HEK293 (cell line): ENCODE data around the gene GNAS-AS1.

Experiments used
- CTCF ChIA-PET: fragments of 350-600 bp; formaldehyde crosslinking; extraction: SDS; loops from one replicate; lab custom pipeline; 2021; ENCODE audit warnings: antibody characterized with exemption; lab: Yijun Ruan, JAX
- POLR2A ChIA-PET: fragments of 300-600 bp; formaldehyde crosslinking; extraction: SDS; loops from one replicate; lab custom pipeline; 2020; ENCODE audit warnings: antibody characterized with exemption, inconsistent platforms; lab: Yijun Ruan, JAX
- H3K27ac ChIP-seq: fragments of 200-500 bp; sonication (Bioruptor generic); 2 replicates; pipeline ENCODE4 v1.5.1; 2014; ENCODE audit warnings: low read depth, low read length, control low read depth, inconsistent platforms; ENCODE audit errors: extremely low read depth
- H3K36me3 ChIP-seq, 2 experiments: fragments of 200-500 bp in 1 of 2; sonication (Bioruptor generic) in 1 of 2; 1 replicate in 1 of 2; 2 replicates in 1 of 2; pipeline ENCODE4 v1.5.1; 2014 to 2017; ENCODE audit warnings: inconsistent platforms in 2 of 2, low read length in 2 of 2; ENCODE audit not compliant: control insufficient read depth in 2 of 2, insufficient read depth in 1 of 2
- H3K4me1 ChIP-seq: fragments of 200-500 bp; sonication (Bioruptor generic); 2 replicates; pipeline ENCODE4 v1.5.1; 2014; ENCODE audit warnings: mild to moderate bottlenecking, low read length, inconsistent platforms; ENCODE audit not compliant: control insufficient read depth, insufficient read depth
- H3K4me3 ChIP-seq: 2 replicates; pipeline ENCODE4 v1.5.1; 2011; ENCODE audit warnings: low read depth, mild to moderate bottlenecking, control low read depth, low read length, moderate library complexity
- H3K9me3 ChIP-seq: fragments of 200-500 bp; sonication (Bioruptor generic); 2 replicates; pipeline ENCODE4 v1.5.1; 2014; ENCODE audit warnings: low read depth, low read length, inconsistent platforms; ENCODE audit not compliant: control insufficient read depth, insufficient read depth
- EGR2 ChIP-seq: fragments of 450-650 bp; formaldehyde crosslinking; IDR thresholded peaks from 2 replicates; pipeline ENCODE4 v1.5.1; 2016; ENCODE audit warnings: low read depth, missing biosample characterization, missing genetic modification characterization
- ELK4 ChIP-seq: IDR thresholded peaks from 2 replicates; pipeline ENCODE4 v1.6.1; 2011; ENCODE audit warnings: mild to moderate bottlenecking, low read depth, low read length, borderline replicate concordance
- GLI4 ChIP-seq: fragments of 450-650 bp; formaldehyde crosslinking; IDR thresholded peaks from 2 replicates; pipeline ENCODE4 v1.5.1; 2016; ENCODE audit warnings: missing biosample characterization, missing genetic modification characterization
- SP7 ChIP-seq: fragments of 450-650 bp; formaldehyde crosslinking; IDR thresholded peaks from 2 replicates; pipeline ENCODE4 v1.5.1; 2016; ENCODE audit warnings: missing biosample characterization, missing genetic modification characterization
- YY2 ChIP-seq: fragments of 450-650 bp; formaldehyde crosslinking; IDR thresholded peaks from 2 replicates; pipeline ENCODE4 v1.5.1; 2016; ENCODE audit warnings: missing biosample characterization, missing genetic modification characterization
- ZBTB48 ChIP-seq: fragments of 450-650 bp; formaldehyde crosslinking; IDR thresholded peaks from 2 replicates; pipeline ENCODE4 v1.5.1; 2016; ENCODE audit warnings: missing biosample characterization, missing genetic modification characterization
- ZBTB7A ChIP-seq: fragments of 450-650 bp; formaldehyde crosslinking; IDR thresholded peaks from 2 replicates; pipeline ENCODE4 v1.5.1; 2016; ENCODE audit warnings: low read depth, missing biosample characterization, missing genetic modification characterization
- ZFP41 ChIP-seq: fragments of 450-650 bp; formaldehyde crosslinking; IDR thresholded peaks from 2 replicates; pipeline ENCODE4 v1.5.1; 2016; ENCODE audit warnings: missing biosample characterization, missing genetic modification characterization, borderline replicate concordance
- ZIC2 ChIP-seq: fragments of 450-650 bp; formaldehyde crosslinking; IDR thresholded peaks from 2 replicates; pipeline ENCODE4 v1.5.1; 2016; ENCODE audit warnings: missing biosample characterization, missing genetic modification characterization
- ZNF121 ChIP-seq: fragments of 450-650 bp; formaldehyde crosslinking; IDR thresholded peaks from 2 replicates; pipeline ENCODE4 v1.5.1; 2016; ENCODE audit warnings: missing biosample characterization, missing genetic modification characterization
- ZNF174 ChIP-seq: fragments of 450-650 bp; formaldehyde crosslinking; IDR thresholded peaks from 2 replicates; pipeline ENCODE4 v1.5.0; 2017; ENCODE audit warnings: missing biosample characterization, mild to moderate bottlenecking, missing genetic modification characterization
- ZNF302 ChIP-seq: fragments of 450-650 bp; formaldehyde crosslinking; IDR thresholded peaks from 2 replicates; pipeline ENCODE4 v1.5.1; 2016; ENCODE audit warnings: missing biosample characterization, missing genetic modification characterization, low read depth
- ZNF433 ChIP-seq: fragments of 450-650 bp; formaldehyde crosslinking; IDR thresholded peaks from 2 replicates; pipeline ENCODE4 v1.5.1; 2016; ENCODE audit warnings: missing biosample characterization, missing genetic modification characterization, low read depth
- ZNF514 ChIP-seq: fragments of 450-650 bp; formaldehyde crosslinking; IDR thresholded peaks from 2 replicates; pipeline ENCODE4 v1.5.1; 2016; ENCODE audit warnings: missing biosample characterization, missing genetic modification characterization
- ZNF529 ChIP-seq: fragments of 450-650 bp; formaldehyde crosslinking; IDR thresholded peaks from 2 replicates; pipeline ENCODE4 v1.5.1; 2017; ENCODE audit warnings: missing genetic modification characterization, missing biosample characterization; ENCODE audit not compliant: insufficient replicate concordance
- ZNF76 ChIP-seq: fragments of 450-650 bp; formaldehyde crosslinking; IDR thresholded peaks from 2 replicates; pipeline ENCODE4; 2016; ENCODE audit warnings: low read depth, missing biosample characterization, missing genetic modification characterization, borderline replicate concordance
- ZNF768 ChIP-seq: fragments of 450-650 bp; formaldehyde crosslinking; IDR thresholded peaks from 2 replicates; pipeline ENCODE4 v1.5.1; 2018; ENCODE audit warnings: missing biosample characterization, mild to moderate bottlenecking, missing genetic modification characterization
- ZNF777 ChIP-seq: fragments of 450-650 bp; formaldehyde crosslinking; IDR thresholded peaks from 2 replicates; pipeline ENCODE4 v1.5.1; 2017; ENCODE audit warnings: missing biosample characterization, missing genetic modification characterization, borderline replicate concordance
- ZSCAN30 ChIP-seq: fragments of 450-650 bp; IDR thresholded peaks from 2 replicates; pipeline ENCODE4 v1.5.1; 2018; ENCODE audit warnings: missing biosample characterization, mild to moderate bottlenecking, missing genetic modification characterization, moderate library complexity
- TF ChIP-seq, protein P1 (sequence below): fragments of 450-650 bp; formaldehyde crosslinking; IDR thresholded peaks from 2 replicates; pipeline ENCODE4 v1.5.1; 2016; ENCODE audit warnings: missing biosample characterization, missing genetic modification characterization
- TF ChIP-seq, protein P2 (sequence below): fragments of 450-650 bp; formaldehyde crosslinking; IDR thresholded peaks from 2 replicates; pipeline ENCODE4 v1.5.1; 2016; ENCODE audit warnings: missing biosample characterization, missing genetic modification characterization

The GNAS-AS1 gene

GRCh38 chr20:58818586-58819285 lies 32.0 kb downstream of the GNAS-AS1 start:
- TF ChIP-seq EGR2 (tag by site-specific recombination) (peak; percentile 35; the same call in 1 of the 2 replicates), YY2 (tag by site-specific recombination) (no peak)
- Histone ChIP-seq H3K36me3 (peaks cover 0 to 72% of the 10 kb centered on the region in 2 experiments; a peak in 1 of 3 replicates), H3K4me1 (no peaks in the 10 kb centered on the region), H3K9me3 (no peaks in the 10 kb centered on the region), H3K4me3 (no peak overlapping the region), H3K27ac (no peak overlapping the region)
- CTCF ChIA-PET, result interaction anchor here (0.6 kb wide), 1 partner anchor 753 kb away, joined by 3 read pairs; no protein-coding TSS in a partner anchor
- POLR2A ChIA-PET, result no interaction called here

GRCh38 chr20:58817748-58818147 lies 33.0 kb downstream of the GNAS-AS1 start:
- POLR2A ChIA-PET, result no interaction called here
- H3K4me1 ChIP-seq, result no peaks in the 10 kb centered on the region
- no peak overlapping the region for H3K27ac ChIP-seq
- no peak overlapping the region for H3K4me3 ChIP-seq
- CTCF ChIA-PET, result no interaction called here
- no peak for TF ChIP-seq ZSCAN30 (tag by site-specific recombination)
- TF ChIP-seq SP7 (tag by site-specific recombination), result no peak
- TF ChIP-seq ZNF76 (tag by site-specific recombination), result no peak
- TF ChIP-seq ZBTB7A (tag by site-specific recombination), result no peak
- TF ChIP-seq ZNF514 (tag by site-specific recombination), result no peak
- no peak for TF ChIP-seq ZFP41 (tag by site-specific recombination)
- TF ChIP-seq ZNF174 (tag by site-specific recombination), result no peak
- TF ChIP-seq ZBTB48 (tag by site-specific recombination), result no peak
- peaks cover 0 to 62% of the 10 kb centered on the region in 2 experiments; a peak in 1 of 3 replicates for H3K36me3 ChIP-seq
- no peaks in the 10 kb centered on the region for H3K9me3 ChIP-seq

DNA sequence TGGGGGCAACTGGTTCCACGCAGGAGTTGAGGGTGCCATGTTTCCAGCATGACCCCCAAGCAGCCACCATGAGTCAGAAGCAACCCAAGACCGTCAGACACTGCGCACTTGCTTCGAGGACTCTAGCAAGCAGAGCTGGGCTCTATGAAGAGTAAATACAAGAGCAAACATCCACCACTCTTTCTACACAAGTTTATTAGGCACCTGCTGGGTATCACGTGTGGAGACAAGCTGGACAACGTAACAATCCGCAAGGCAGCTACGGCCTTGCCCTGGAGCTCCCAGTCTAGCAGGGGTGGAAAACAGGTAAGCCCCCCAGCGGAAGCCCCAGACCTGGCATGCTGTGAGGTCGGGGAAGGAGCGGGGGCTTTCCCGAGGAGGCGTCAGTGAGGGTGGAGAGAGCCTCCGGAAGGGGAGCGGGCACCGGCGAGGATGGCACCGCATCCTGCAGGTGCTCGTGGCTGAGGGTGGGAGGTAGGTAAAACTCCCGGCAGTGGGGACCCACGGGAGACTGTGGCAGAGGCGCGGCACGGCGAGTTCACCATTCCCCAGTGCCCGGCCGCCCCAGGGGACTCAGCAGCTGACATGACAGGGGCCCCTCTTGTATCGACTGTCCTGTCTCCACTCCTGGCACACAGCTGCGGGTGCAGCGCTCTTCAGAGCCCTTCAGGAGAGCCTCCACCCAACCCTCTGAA lies 33.6 kb downstream of the GNAS-AS1 start:
- ChIA-PET CTCF (no interaction called here), POLR2A (interaction anchor here (0.5 kb wide), 1 partner anchor 582 kb away, joined by 3 read pairs; no protein-coding TSS in a partner anchor)
- Histone ChIP-seq H3K36me3 (peaks cover 0 to 56% of the 10 kb centered on the region in 2 experiments; a peak in 1 of 3 replicates), H3K4me3 (no peak overlapping the region), H3K4me1 (no peaks in the 10 kb centered on the region), H3K9me3 (no peaks in the 10 kb centered on the region), H3K27ac (no peak overlapping the region)
- TF ChIP-seq, protein P1, sequence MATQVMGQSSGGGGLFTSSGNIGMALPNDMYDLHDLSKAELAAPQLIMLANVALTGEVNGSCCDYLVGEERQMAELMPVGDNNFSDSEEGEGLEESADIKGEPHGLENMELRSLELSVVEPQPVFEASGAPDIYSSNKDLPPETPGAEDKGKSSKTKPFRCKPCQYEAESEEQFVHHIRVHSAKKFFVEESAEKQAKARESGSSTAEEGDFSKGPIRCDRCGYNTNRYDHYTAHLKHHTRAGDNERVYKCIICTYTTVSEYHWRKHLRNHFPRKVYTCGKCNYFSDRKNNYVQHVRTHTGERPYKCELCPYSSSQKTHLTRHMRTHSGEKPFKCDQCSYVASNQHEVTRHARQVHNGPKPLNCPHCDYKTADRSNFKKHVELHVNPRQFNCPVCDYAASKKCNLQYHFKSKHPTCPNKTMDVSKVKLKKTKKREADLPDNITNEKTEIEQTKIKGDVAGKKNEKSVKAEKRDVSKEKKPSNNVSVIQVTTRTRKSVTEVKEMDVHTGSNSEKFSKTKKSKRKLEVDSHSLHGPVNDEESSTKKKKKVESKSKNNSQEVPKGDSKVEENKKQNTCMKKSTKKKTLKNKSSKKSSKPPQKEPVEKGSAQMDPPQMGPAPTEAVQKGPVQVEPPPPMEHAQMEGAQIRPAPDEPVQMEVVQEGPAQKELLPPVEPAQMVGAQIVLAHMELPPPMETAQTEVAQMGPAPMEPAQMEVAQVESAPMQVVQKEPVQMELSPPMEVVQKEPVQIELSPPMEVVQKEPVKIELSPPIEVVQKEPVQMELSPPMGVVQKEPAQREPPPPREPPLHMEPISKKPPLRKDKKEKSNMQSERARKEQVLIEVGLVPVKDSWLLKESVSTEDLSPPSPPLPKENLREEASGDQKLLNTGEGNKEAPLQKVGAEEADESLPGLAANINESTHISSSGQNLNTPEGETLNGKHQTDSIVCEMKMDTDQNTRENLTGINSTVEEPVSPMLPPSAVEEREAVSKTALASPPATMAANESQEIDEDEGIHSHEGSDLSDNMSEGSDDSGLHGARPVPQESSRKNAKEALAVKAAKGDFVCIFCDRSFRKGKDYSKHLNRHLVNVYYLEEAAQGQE (tag by site-specific recombination), result no peak

DNA sequence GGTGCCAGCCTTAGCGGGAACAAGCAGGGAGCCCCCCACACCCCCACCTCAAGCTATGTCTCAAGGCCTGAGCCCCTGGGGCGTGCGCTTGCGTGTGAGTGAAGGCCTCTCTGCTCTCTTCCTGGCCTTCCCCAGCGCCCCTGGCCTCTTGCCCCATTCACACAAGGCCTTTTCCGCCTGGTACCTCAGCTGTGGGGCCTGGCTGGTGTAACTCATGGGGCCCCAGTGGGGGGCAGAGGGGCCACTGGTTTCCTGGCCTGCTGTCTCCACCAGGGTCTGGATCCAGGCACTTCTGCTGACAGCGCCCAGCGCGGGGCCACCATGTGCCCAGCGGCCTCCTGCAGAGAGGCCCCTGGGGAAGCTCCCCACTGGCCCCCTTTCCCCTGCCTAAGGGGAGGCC lies 34.7 kb downstream of the GNAS-AS1 start:
- Histone ChIP-seq H3K4me3 (no peak overlapping the region), H3K9me3 (no peaks in the 10 kb centered on the region), H3K4me1 (no peaks in the 10 kb centered on the region), H3K36me3 (peaks cover 0 to 45% of the 10 kb centered on the region in 2 experiments; a peak in 1 of 3 replicates), H3K27ac (no peak overlapping the region)
- CTCF ChIA-PET, result interaction anchor here (0.6 kb wide), 1 partner anchor 54 kb away, joined by 5 read pairs; no protein-coding TSS in a partner anchor
- POLR2A ChIA-PET, result no interaction called here
- no peak for TF ChIP-seq ZNF768
- TF ChIP-seq ZNF777, result no peak
- no peak for TF ChIP-seq ZNF433 (tag by site-specific recombination)
- TF ChIP-seq ZNF529 (tag by site-specific recombination), result no peak
- no peak for TF ChIP-seq ZIC2
- TF ChIP-seq, protein P2, sequence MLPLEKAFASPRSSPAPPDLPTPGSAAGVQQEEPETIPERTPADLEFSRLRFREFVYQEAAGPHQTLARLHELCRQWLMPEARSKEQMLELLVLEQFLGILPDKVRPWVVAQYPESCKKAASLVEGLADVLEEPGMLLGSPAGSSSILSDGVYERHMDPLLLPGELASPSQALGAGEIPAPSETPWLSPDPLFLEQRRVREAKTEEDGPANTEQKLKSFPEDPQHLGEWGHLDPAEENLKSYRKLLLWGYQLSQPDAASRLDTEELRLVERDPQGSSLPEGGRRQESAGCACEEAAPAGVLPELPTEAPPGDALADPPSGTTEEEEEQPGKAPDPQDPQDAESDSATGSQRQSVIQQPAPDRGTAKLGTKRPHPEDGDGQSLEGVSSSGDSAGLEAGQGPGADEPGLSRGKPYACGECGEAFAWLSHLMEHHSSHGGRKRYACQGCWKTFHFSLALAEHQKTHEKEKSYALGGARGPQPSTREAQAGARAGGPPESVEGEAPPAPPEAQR (tag by site-specific recombination), result no peak
- TF ChIP-seq ELK4, result no peak
- no peak for TF ChIP-seq GLI4 (tag by site-specific recombination)
- no peak for TF ChIP-seq ZNF302 (tag by site-specific recombination)
- TF ChIP-seq ZNF121 (tag by site-specific recombination), result no peak
